RWPE2 (cell line): Measurements from ENCODE around the gene LILRA1.

ENCODE experiments used
- ATAC-seq: fragments of 200-7000 bp; cut with Tn5 transposase; 3 replicates; pipeline ENCODE4 v1.9.1; 2021; ENCODE audit warnings: low read depth
- DNase-seq: peaks from one replicate; pipeline ENCODE4 v3.0.0-alpha.2; 2020; ENCODE audit warnings: low spot score
- H3K27ac ChIP-seq: fragments of 450-650 bp; 2 replicates; pipeline ENCODE4 v1.5.1; 2017; ENCODE audit warnings: mild to moderate bottlenecking; ENCODE audit not compliant: poor library complexity, severe bottlenecking
- H3K27me3 ChIP-seq: fragments of 250-450 bp; sonication (Bioruptor Pico); 2 replicates; pipeline ENCODE4 v1.5.1; 2021; ENCODE audit warnings: mild to moderate bottlenecking, moderate library complexity; ENCODE audit not compliant: insufficient read depth, poor library complexity, severe bottlenecking
- H3K36me3 ChIP-seq: fragments of 250-450 bp; sonication (Bioruptor Pico); 2 replicates; pipeline ENCODE4 v1.5.1; 2020; ENCODE audit warnings: low read depth, mild to moderate bottlenecking, moderate library complexity
- H3K4me1 ChIP-seq: fragments of 250-450 bp; sonication (Bioruptor Pico); 2 replicates; pipeline ENCODE4 v1.5.1; 2021; ENCODE audit warnings: mild to moderate bottlenecking, moderate library complexity; ENCODE audit not compliant: insufficient read depth, poor library complexity, severe bottlenecking
- H3K4me3 ChIP-seq: fragments of 250-450 bp; sonication (Bioruptor Pico); 2 replicates; pipeline ENCODE4 v1.5.1; 2021; ENCODE audit warnings: mild to moderate bottlenecking, moderate library complexity; ENCODE audit not compliant: severe bottlenecking
- H3K9me3 ChIP-seq: fragments of 250-450 bp; sonication (Bioruptor Pico); 2 replicates; pipeline ENCODE4 v1.5.1; 2021; ENCODE audit warnings: mild to moderate bottlenecking, moderate library complexity; ENCODE audit not compliant: severe bottlenecking
- CTCF ChIP-seq: fragments of 450-650 bp; IDR thresholded peaks from one replicate; pipeline ENCODE4 v1.5.1; 2017; ENCODE audit warnings: mild to moderate bottlenecking, moderate library complexity; ENCODE audit not compliant: poor library complexity, severe bottlenecking

LILRA1 gene

GRCh38 chr19:54607785-54608150 lies 14.3 kb downstream of the LILRA1 start:
- Histone ChIP-seq H3K9me3 (no peaks in the 10 kb centered on the region), H3K4me1 (no peaks in the 10 kb centered on the region), H3K27ac (no peak overlapping the region)

GRCh38 chr19:54608205-54608604 lies 14.8 kb downstream of the LILRA1 start:
- no peak for DNase-seq
- Histone ChIP-seq H3K4me3 (no peak overlapping the region), H3K4me1 (no peaks in the 10 kb centered on the region), H3K27me3 (peaks cover 8% of the 10 kb centered on the region), H3K27ac (no peak overlapping the region), H3K36me3 (no peaks in the 10 kb centered on the region), H3K9me3 (no peaks in the 10 kb centered on the region)
- no peak for TF ChIP-seq CTCF
- ATAC-seq, result no peak

More at GRCh38 chr19:54607785-54608150, 14.3 kb downstream of the LILRA1 start:
- DNase-seq, result no peak
- no peak for TF ChIP-seq CTCF
- Histone ChIP-seq H3K27me3 (peaks cover 8% of the 10 kb centered on the region), H3K4me3 (no peak overlapping the region), H3K36me3 (no peaks in the 10 kb centered on the region)
- ATAC-seq, result no peak

GRCh38 chr19:54608792-54609191 lies 15.4 kb downstream of the LILRA1 start:
- no peak for TF ChIP-seq CTCF
- Histone ChIP-seq H3K27me3 (peaks cover 8% of the 10 kb centered on the region), H3K4me3 (no peak overlapping the region), H3K27ac (no peak overlapping the region), H3K4me1 (no peaks in the 10 kb centered on the region), H3K36me3 (no peaks in the 10 kb centered on the region), H3K9me3 (no peaks in the 10 kb centered on the region)
- ATAC-seq, result no peak
- no peak for DNase-seq

GRCh38 chr19:54609356-54609791 lies 15.9 kb downstream of the LILRA1 start:
- Histone ChIP-seq H3K9me3 (no peaks in the 10 kb centered on the region), H3K36me3 (no peaks in the 10 kb centered on the region), H3K27me3 (peaks cover 3% of the 10 kb centered on the region), H3K4me1 (no peaks in the 10 kb centered on the region), H3K4me3 (no peak overlapping the region), H3K27ac (no peak overlapping the region)
- DNase-seq, result peak; percentile 56
- no peak for ATAC-seq
- TF ChIP-seq CTCF, result no peak

GRCh38 chr19:54612428-54612827 lies 19.0 kb downstream of the LILRA1 start:
- Histone ChIP-seq H3K9me3 (no peaks in the 10 kb centered on the region), H3K4me1 (no peaks in the 10 kb centered on the region), H3K36me3 (no peaks in the 10 kb centered on the region), H3K27ac (no peak overlapping the region), H3K27me3 (peaks cover 2% of the 10 kb centered on the region), H3K4me3 (no peak overlapping the region)
- no peak for ATAC-seq
- no peak for DNase-seq
- no peak for TF ChIP-seq CTCF
